OCI-LY1 (cell line): ENCODE measurements around the gene NOTCH4.
"Not testable (repeated sequence)": the region's sequence is repeated elsewhere in the genome, so short reads cannot be mapped to it uniquely, and the experiment has no call there.

Experiments
- H2AFZ ChIP-seq: fragments of 200-600 bp; sonication (generic), shearing (Covaris generic); 2 replicates; pipeline ENCODE4 v1.6.0; 2014; ENCODE audit warnings: antibody characterized with exemption, mild to moderate bottlenecking, low read length
- H3F3A ChIP-seq: fragments of 200-600 bp; sonication (generic), shearing (Covaris generic); 2 replicates; pipeline ENCODE4 v1.6.0; 2014; ENCODE audit warnings: mild to moderate bottlenecking, antibody characterized with exemption, low read length, moderate library complexity; ENCODE audit not compliant: insufficient read depth
- H3K27ac ChIP-seq: fragments of 200-600 bp; sonication (generic); 2 replicates; pipeline ENCODE4 v1.5.1; 2014; ENCODE audit warnings: low read length, mixed run types, mild to moderate bottlenecking, low read depth; ENCODE audit not compliant: poor library complexity, severe bottlenecking
- H3K27me3 ChIP-seq: fragments of 200-600 bp; sonication (generic); 2 replicates; pipeline ENCODE4 v1.6.0; 2014; ENCODE audit warnings: antibody characterized with exemption, mild to moderate bottlenecking, low read length, moderate library complexity; ENCODE audit not compliant: insufficient read depth
- H3K36me3 ChIP-seq: fragments of 200-600 bp; sonication (generic); 2 replicates; pipeline ENCODE4 v1.6.1; 2014; ENCODE audit warnings: mild to moderate bottlenecking, antibody characterized with exemption, low read length, moderate library complexity, mixed read lengths; ENCODE audit not compliant: insufficient read depth
- H3K4me1 ChIP-seq: fragments of 200-600 bp; sonication (generic); 2 replicates; pipeline ENCODE4 v1.5.1; 2014; ENCODE audit warnings: mild to moderate bottlenecking, low read length, moderate library complexity; ENCODE audit not compliant: insufficient read depth, severe bottlenecking
- H3K4me2 ChIP-seq: fragments of 200-600 bp; sonication (generic), shearing (Covaris generic); 2 replicates; pipeline ENCODE4 v1.6.1; 2014; ENCODE audit warnings: low read length
- H3K4me3 ChIP-seq: fragments of 200-600 bp; sonication (generic); 2 replicates; pipeline ENCODE4 v1.5.1; 2014; ENCODE audit warnings: low read length, low read depth, mild to moderate bottlenecking, mixed read lengths; ENCODE audit not compliant: poor library complexity, severe bottlenecking
- H3K79me2 ChIP-seq: fragments of 200-600 bp; shearing (Covaris generic); 2 replicates; pipeline ENCODE4 v1.6.1; 2016; ENCODE audit warnings: mixed run types, low read length, mixed read lengths; ENCODE audit not compliant: insufficient read depth
- H3K9ac ChIP-seq: fragments of 200-600 bp; sonication (generic), shearing (Covaris generic); 2 replicates; pipeline ENCODE4 v1.6.1; 2014; ENCODE audit warnings: mild to moderate bottlenecking, low read length, mixed read lengths
- H3K9me2 ChIP-seq: fragments of 200-600 bp; sonication (generic), shearing (Covaris generic); 2 replicates; pipeline ENCODE4 v1.6.1; 2014; ENCODE audit warnings: low read depth, mild to moderate bottlenecking, low read length, mixed read lengths
- H3K9me3 ChIP-seq: fragments of 200-600 bp; shearing (Covaris generic); 2 replicates; pipeline ENCODE4 v1.6.1; 2014; ENCODE audit warnings: low read length, mixed read lengths
- H4K20me1 ChIP-seq: fragments of 200-600 bp; sonication (generic), shearing (Covaris generic); 2 replicates; pipeline ENCODE4 v1.6.0; 2016; ENCODE audit warnings: mild to moderate bottlenecking, low read length; ENCODE audit not compliant: insufficient read depth
- EZH2 ChIP-seq: fragments of 200-600 bp; sonication (generic), shearing (Covaris generic); IDR thresholded peaks from 2 replicates; pipeline ENCODE4 v1.8.0; 2017; ENCODE audit warnings: borderline replicate concordance, mixed run types, mild to moderate bottlenecking, antibody characterized with exemption, low read length, moderate library complexity, mixed read lengths
- TF ChIP-seq, protein P1 (sequence below): fragments of 200-600 bp; sonication (generic), shearing (Covaris generic); IDR thresholded peaks from 2 replicates; pipeline ENCODE4 v1.5.1; 2017; ENCODE audit warnings: mild to moderate bottlenecking, antibody characterized with exemption, low read length, moderate library complexity, mixed read lengths

The NOTCH4 gene

DNA sequence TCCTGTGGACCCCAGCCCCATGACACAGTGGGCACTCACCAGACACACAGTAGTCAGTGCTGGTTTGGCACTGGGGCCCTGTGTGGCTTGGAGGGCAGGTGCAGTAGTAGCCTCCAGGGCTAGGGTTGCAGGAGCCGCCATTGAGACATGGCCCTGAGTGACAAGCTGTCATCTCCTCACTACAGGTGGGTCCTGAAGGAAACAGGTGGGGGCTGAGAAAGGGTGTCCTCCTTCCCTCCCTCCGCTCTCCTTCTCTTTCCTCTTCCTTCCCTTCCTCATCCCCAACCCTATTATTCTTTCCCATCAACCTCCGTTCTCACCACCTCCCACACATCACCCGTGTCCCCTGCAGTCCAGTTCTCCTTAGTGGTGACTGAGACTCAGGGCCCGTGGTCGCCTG, 10.2 kb downstream of the NOTCH4 start:
- Histone ChIP-seq H2AFZ (no peak overlapping the region), H4K20me1 (no peaks in the 10 kb centered on the region), H3K4me2 (no peak overlapping the region), H3K27ac (no peak overlapping the region), H3K9me3 (no peaks in the 10 kb centered on the region), H3K9me2 (no peaks in the 10 kb centered on the region), H3K27me3 (no peaks in the 10 kb centered on the region), H3K79me2 (no peaks in the 10 kb centered on the region), H3F3A (no peaks in the 10 kb centered on the region), H3K9ac (no peak overlapping the region), H3K4me3 (no peak overlapping the region), H3K4me1 (no peaks in the 10 kb centered on the region), H3K36me3 (no peaks in the 10 kb centered on the region)
- TF ChIP-seq EZH2, result no peak

DNA sequence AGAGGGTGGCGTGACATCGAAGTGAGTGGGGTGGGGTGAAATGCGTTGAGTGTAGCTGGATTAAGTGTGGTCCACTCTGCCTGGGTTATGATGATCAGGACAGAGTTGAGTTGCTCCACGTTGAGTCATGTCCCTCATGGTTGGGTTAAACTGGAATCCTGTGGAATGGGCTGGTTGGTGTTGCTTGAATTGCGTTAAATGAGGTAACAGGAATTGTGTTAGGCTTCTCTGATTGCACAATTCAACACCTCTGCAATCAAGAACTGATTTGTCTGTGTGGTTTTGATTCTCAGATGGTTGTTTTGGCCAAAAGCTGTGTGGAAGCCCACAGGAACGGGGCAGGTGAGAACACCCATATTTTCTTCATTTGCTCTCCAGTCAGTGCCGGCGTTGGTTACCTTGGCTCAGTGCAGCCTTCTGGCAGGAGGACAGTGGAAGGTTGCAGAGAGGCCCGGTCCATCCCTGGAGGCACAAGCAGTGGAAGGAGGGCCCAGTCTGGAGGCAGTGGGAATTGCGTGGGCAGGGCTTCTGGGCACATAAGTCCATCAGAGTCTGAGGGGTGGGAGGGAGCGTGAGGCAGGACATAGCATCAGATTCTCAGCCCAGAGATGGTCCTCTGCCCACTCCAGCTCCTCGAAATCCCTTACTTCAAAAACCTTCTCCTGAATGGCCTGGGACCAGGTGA, 11.6 kb downstream of the NOTCH4 start:
- H3K79me2 ChIP-seq, result no peaks in the 10 kb centered on the region
- H3K27me3 ChIP-seq, result no peaks in the 10 kb centered on the region
- H3K9ac ChIP-seq, result no peak overlapping the region
- no peaks in the 10 kb centered on the region for H3K9me2 ChIP-seq
- H3K4me2 ChIP-seq, result no peak overlapping the region
- no peaks in the 10 kb centered on the region for H4K20me1 ChIP-seq
- TF ChIP-seq EZH2, result no peak
- TF ChIP-seq, protein P1, sequence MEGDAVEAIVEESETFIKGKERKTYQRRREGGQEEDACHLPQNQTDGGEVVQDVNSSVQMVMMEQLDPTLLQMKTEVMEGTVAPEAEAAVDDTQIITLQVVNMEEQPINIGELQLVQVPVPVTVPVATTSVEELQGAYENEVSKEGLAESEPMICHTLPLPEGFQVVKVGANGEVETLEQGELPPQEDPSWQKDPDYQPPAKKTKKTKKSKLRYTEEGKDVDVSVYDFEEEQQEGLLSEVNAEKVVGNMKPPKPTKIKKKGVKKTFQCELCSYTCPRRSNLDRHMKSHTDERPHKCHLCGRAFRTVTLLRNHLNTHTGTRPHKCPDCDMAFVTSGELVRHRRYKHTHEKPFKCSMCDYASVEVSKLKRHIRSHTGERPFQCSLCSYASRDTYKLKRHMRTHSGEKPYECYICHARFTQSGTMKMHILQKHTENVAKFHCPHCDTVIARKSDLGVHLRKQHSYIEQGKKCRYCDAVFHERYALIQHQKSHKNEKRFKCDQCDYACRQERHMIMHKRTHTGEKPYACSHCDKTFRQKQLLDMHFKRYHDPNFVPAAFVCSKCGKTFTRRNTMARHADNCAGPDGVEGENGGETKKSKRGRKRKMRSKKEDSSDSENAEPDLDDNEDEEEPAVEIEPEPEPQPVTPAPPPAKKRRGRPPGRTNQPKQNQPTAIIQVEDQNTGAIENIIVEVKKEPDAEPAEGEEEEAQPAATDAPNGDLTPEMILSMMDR, result no peak
- H3K4me1 ChIP-seq, result no peaks in the 10 kb centered on the region
- no peaks in the 10 kb centered on the region for H3K9me3 ChIP-seq
- H3F3A ChIP-seq, result no peaks in the 10 kb centered on the region
- no peak overlapping the region for H3K4me3 ChIP-seq
- no peak overlapping the region for H2AFZ ChIP-seq
- H3K36me3 ChIP-seq, result no peaks in the 10 kb centered on the region
- no peak overlapping the region for H3K27ac ChIP-seq

DNA sequence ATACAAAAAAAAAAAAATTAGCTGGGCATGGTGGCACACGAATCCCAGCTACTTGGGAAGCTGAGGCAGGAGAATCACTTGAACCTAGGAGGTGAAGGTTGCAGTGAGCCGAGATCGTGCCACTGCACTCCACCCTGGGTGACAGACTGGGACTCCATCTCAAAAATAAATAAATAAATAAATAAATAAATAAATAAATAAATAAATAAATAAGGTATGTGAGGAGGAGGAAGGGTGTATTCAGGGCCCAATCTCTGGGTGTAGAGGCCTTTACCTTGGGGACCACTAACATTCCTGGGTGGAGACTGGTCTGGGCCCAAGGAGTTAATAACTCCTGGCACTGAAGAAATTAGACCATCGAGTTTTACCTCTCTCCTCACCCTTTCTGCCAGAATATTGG, 12.4 kb downstream of the NOTCH4 start:
- not testable (repeated sequence) for H3K4me2 ChIP-seq, H3K9me2 ChIP-seq, H3K27me3 ChIP-seq, H3F3A ChIP-seq, H3K4me3 ChIP-seq, H4K20me1 ChIP-seq, H3K9ac ChIP-seq, H2AFZ ChIP-seq, H3K36me3 ChIP-seq, H3K4me1 ChIP-seq, H3K27ac ChIP-seq, H3K79me2 ChIP-seq, H3K9me3 ChIP-seq

DNA sequence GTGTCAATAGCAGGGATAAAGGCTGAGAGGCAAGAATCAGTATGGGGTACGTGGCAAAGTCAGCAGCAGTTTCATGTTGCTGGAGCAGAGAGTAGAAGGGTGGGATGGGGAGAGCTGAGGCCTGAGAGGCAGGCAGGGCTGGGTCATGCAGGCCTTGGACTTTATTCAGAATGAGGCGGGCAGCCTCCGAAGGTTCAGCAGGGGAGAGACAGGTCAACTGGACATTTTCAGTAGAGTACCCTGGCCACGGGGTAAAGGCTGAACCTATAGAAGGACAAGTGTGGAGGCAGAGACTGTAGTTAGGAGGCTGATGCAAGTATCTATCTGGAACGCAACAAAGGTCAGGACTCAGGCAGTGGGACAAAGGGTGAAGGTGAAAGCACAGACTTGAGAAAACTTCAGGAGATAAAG, 13.7 kb downstream of the NOTCH4 start:
- Histone ChIP-seq H3K27ac (no peak overlapping the region), H3K36me3 (no peaks in the 10 kb centered on the region), H3K4me2 (no peak overlapping the region), H3K9me3 (no peaks in the 10 kb centered on the region), H3F3A (no peaks in the 10 kb centered on the region), H3K27me3 (0 out of 2 replicates have a peak, but pooled peaks cover 6% of the 10 kb centered on the region), H2AFZ (no peak overlapping the region), H4K20me1 (no peaks in the 10 kb centered on the region), H3K4me1 (no peaks in the 10 kb centered on the region), H3K79me2 (no peaks in the 10 kb centered on the region), H3K9me2 (no peaks in the 10 kb centered on the region), H3K4me3 (no peak overlapping the region), H3K9ac (no peak overlapping the region)
- TF ChIP-seq, protein P1, result no peak
- TF ChIP-seq EZH2, result no peak
